ENCODE data around the gene RASL10B.

GRCh38 chr17:35714988-35715387 is 16.5 kb upstream of the RASL10B start:
- TF ChIP-seq CTCF (IDR thresholded peaks at IDR 0.05) (no peak), POLR2AphosphoS5 (IDR thresholded peaks at IDR 0.05; ENCODE audit: low read depth, low read length) (no peak)

All from Panc1 (cell line).